Nephron (organoid): ENCODE data around the gene KLHL29.

ENCODE experiments used
- H3K27ac Mint-ChIP-seq, 3 experiments: 2 replicates each; pipeline ENCODE4 v1.8.0; 2020; ENCODE audit warnings: mixed read lengths in 3 of 3, mild to moderate bottlenecking in 2 of 3, moderate library complexity in 1 of 3
- H3K27me3 Mint-ChIP-seq: 2 replicates; pipeline ENCODE4 v1.8.0; 2021; ENCODE audit warnings: low read depth, mild to moderate bottlenecking, moderate library complexity, mixed read lengths
- H3K36me3 Mint-ChIP-seq: 2 replicates; pipeline ENCODE4 v1.8.0; 2020; ENCODE audit warnings: low read depth, mixed read lengths
- H3K4me1 Mint-ChIP-seq: 2 replicates; pipeline ENCODE4 v1.8.0; 2020; ENCODE audit warnings: mixed read lengths
- H3K4me3 Mint-ChIP-seq, 3 experiments: 2 replicates each; pipeline ENCODE4 v1.8.0; 2020; ENCODE audit warnings: mild to moderate bottlenecking in 3 of 3, mixed read lengths in 3 of 3, moderate library complexity in 2 of 3
- H3K9me3 Mint-ChIP-seq: 2 replicates; pipeline ENCODE4 v1.8.0; 2020; ENCODE audit warnings: mixed read lengths
- CTCF ChIP-seq, 3 experiments: fragments of 200-600 bp; sonication (generic); IDR thresholded peaks; one replicate each; pipeline ENCODE4 v1.5.0; 2021; ENCODE audit warnings: antibody characterized with exemption in 3 of 3; ENCODE audit not compliant: unreplicated experiment in 3 of 3

Gene KLHL29

GRCh38 chr2:23538566-23538965 is 153.6 kb downstream of the KLHL29 start:
- Mint-ChIP-seq H3K4me3 (no peak overlapping the region), H3K27ac (peak overlapping the region in 1 of 3 experiments; percentile 32), H3K9me3 (no peaks in the 10 kb centered on the region), H3K4me1 (peaks cover 86% of the 10 kb centered on the region), H3K27me3 (peaks cover 13% of the 10 kb centered on the region), H3K36me3 (no peaks in the 10 kb centered on the region)
- no peak for TF ChIP-seq CTCF (IDR thresholded peaks at IDR 0.05; ENCODE audit: unreplicated experiment in 3 of 3)

GRCh38 chr2:23540804-23541360 is 155.9 kb downstream of the KLHL29 start:
- Mint-ChIP-seq H3K9me3 (no peaks in the 10 kb centered on the region), H3K27me3 (peaks cover 16% of the 10 kb centered on the region), H3K36me3 (no peaks in the 10 kb centered on the region), H3K4me3 (no peak overlapping the region), H3K27ac (peak overlapping the region; percentile 28 to 90 (median 75)), H3K4me1 (peaks cover 85% of the 10 kb centered on the region)
- TF ChIP-seq CTCF (IDR thresholded peaks at IDR 0.05; ENCODE audit: unreplicated experiment in 3 of 3) = no peak

GRCh38 chr2:23541503-23542229 is 156.7 kb downstream of the KLHL29 start:
- Mint-ChIP-seq H3K27ac (peak overlapping the region; percentile 28 to 90 (median 75)), H3K27me3 (peaks cover 19% of the 10 kb centered on the region), H3K9me3 (no peaks in the 10 kb centered on the region), H3K4me3 (peak overlapping the region in 1 of 3 experiments; percentile 2), H3K4me1 (peaks cover 88% of the 10 kb centered on the region), H3K36me3 (no peaks in the 10 kb centered on the region)
- no peak for TF ChIP-seq CTCF (IDR thresholded peaks at IDR 0.05; ENCODE audit: unreplicated experiment in 3 of 3)

- Mint-ChIP-seq H3K4me3 (no peak overlapping the region), H3K9me3 (no peaks in the 10 kb centered on the region), H3K36me3 (no peaks in the 10 kb centered on the region), H3K4me1 (peaks cover 87% of the 10 kb centered on the region), H3K27me3 (peaks cover 14% of the 10 kb centered on the region), H3K27ac (peak overlapping the region; percentile 28 to 90 (median 75))
- no peak for TF ChIP-seq CTCF (IDR thresholded peaks at IDR 0.05; ENCODE audit: unreplicated experiment in 3 of 3)
Observed at GRCh38 chr2:23542230-23542789, 157.3 kb downstream of the KLHL29 start.

GRCh38 chr2:23543302-23543701 is 158.3 kb downstream of the KLHL29 start:
- TF ChIP-seq CTCF (IDR thresholded peaks at IDR 0.05; ENCODE audit: unreplicated experiment in 3 of 3) = no peak
- Mint-ChIP-seq H3K36me3 (no peaks in the 10 kb centered on the region), H3K4me1 (peaks cover 86% of the 10 kb centered on the region), H3K27me3 (peaks cover 21% of the 10 kb centered on the region), H3K4me3 (peak overlapping the region in 1 of 3 experiments; percentile 8), H3K27ac (peak overlapping the region; percentile 50 to 56 (median 55)), H3K9me3 (no peaks in the 10 kb centered on the region)
